C1 segment of cervical spinal cord (tissue), 14 donors: ENCODE measurements around the gene NOX4.

ENCODE experiments used
- DNase-seq, 14 donors: peaks; one replicate each; lab custom pipeline; 2025; lab: John Stamatoyannopoulos, UW

The NOX4 gene

DNA sequence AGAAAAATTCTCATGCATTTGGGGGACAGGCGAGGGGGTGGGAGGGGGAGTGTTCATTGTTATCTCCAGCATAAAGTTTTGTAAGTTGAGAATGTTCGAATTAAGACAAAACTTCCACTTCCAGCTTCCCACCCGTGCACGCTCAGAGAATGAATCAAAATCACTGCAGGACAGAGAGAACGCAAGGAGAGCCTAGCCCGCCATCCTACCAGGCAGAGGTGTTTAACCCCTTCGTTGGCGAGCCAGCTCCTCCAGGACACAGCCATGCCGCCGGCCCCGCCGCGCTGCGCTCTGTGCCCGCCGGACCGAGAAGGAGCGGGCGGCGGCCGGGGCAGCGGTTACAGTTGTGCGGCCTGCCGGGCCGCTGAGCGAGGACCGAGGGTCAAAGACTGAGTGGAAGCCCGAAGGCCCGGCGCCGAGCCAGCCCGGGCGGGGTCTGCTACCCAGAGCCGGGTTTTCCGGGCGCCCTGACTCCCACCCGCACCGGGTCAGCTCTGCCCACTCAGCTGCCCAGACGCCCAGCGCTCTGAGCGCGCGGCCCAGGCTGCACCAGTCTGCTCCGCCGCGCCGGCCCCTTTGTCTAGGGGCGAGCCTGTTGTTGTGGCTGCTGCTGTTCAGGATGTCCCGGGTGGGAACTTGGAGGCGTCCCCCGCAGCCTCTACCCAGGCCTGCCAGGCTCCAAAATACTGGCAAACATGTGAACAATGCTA lies at the start of gene NOX4:
TSS of gene NOX4 (minus strand) at position 395 of the 710 bp plus-strand sequence. CDS start at position 266, 129 bp downstream.
- DNase-seq: peak in 11 of 14 donors; percentile 21 to 55 (median 36)

DNA sequence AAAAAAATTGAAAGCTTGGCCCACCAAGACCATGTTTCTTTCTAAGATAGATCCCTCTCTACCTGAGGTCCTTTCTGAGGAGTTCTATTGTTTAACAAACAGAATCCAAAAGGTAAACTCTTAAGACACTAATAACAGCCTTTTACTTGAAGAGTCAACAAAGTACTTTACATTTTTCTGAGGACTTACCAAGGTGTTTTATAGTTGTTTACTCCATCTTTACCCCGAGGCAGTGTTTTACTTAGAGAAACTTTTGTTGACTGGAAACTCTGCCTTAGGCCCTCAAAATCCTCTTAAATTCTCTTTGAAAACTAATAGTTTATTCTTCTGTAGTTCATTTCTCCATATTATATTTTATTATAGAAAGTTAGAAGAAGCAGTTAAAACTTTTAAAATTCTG lies 49.7 kb upstream of the NOX4 start:
- no peak for DNase-seq

DNA sequence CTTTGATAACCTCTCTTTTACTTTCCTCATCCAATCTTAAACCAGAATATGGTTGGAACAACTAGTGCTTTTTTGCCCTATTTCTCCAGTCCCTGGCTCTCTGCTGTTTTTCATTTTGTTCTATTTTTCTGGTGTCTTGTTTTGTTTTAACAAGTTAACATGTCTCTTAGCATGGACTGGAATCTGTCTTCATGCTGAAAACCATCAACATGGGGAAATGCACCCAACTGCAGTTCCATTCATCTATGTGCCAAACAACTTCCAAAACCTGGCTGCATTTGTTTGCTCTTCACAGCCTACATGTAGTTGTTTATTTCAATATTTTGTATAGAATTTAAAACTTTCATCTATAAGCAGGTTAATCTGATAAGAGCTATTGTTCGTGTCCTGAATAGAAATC lies 46.8 kb upstream of the NOX4 start:
- DNase-seq: no peak

DNA sequence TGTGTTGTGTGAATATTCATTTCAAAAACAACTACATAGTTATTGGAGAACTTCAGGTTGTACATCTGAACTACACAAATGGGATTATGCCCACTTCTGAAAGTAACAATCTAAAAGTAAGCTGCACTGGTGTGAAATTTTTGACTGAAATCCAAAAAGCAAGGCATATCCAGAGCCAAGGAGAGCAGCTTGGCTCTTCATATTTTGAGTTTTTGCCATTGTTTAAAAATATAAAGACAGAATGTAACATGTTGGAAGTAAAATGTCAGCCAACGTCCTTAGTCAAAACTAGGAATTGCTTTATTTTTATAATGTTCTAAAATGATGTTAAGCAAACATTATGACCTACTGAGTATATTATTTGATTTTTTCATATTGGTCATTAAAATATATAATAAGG lies 45.8 kb upstream of the NOX4 start:
- no peak for DNase-seq

DNA sequence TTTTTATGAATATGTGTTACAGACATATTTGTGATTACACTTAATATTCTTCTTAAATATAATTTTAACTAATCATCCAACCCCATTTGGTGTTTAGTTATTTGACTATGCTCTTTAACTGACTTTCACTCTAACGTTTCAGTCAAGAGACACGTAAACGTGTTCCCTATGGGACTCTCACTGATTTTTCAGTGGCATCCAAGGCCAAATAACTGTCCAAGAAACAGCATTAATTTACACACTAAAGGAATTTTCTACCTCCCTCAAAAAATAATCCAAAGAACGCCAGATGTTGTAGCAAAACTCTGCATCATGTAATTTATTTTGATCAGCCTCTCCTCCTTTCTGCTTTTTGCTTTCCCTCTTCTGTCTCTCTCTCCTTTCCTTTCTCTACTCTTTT lies 44.0 kb upstream of the NOX4 start:
- DNase-seq: no peak

DNA sequence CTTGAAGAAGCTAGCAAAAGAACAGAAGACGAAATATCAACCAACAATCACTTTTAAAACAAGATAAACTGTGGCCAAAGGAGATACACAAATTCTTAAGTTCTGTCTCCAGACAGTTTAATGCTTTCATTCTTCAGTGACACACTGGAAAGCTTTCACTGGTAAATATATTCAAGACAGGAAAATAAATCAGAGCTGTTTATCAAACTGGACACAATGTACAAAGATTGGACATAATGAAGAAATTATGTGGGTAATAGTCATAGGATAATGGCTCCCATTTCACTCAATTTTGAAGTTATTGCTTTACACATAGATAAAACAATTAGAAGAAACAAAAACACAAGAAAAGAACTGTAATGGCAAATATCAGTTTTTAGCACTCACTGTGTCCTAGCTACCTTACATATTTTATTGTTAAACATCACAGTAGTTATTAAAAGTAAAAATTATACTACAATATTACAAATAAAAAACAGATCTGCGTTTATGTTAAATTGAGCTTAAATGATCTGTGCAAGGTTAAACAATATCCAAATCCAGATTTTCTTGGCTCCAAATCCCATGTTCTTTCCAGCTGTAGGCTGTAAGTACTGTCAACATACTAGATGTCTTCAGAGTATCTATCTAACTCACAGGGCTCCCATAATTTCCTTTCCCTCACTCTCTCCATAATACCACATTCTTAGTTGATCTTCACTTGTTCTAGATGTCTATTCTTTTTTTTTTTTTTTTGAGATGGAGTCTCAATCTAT lies 38.6 kb upstream of the NOX4 start:
- no peak for DNase-seq

DNA sequence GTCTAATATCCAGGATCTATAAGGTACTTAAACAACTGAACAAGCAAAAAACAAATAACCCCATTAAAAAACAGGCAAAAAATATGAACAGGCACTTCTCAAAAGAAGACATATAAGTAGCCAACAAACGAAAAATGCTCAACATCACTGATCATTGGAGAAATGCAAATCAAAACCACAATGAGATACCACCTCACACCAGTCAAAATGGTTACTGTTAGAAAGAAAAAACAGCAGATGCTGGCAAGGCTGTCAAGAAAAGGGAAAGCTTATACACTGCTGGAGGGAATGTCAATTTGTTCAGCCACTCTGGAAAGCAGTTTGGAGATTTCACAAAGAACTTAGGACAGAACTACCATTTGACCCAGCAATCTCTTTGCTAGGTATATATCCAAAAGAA lies 30.6 kb upstream of the NOX4 start:
- no peak for DNase-seq

DNA sequence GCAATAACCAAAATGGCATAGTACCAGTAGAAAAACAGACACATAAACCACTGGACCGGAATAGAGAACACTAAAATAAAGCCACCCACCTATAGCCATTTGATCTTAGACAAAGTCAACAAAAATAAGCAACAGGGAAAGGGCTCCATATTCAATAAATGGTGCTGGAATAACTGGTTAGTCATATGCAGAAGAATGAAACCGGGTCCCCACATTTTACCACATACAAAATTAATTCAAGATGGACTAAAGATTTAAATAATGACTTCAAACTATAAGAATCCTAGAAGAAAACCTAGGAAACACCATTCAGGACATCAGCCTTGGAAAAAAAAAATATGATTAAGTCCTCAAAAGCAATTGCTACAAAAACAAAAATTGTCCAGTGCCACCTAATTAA lies 30.1 kb upstream of the NOX4 start:
- no peak for DNase-seq

DNA sequence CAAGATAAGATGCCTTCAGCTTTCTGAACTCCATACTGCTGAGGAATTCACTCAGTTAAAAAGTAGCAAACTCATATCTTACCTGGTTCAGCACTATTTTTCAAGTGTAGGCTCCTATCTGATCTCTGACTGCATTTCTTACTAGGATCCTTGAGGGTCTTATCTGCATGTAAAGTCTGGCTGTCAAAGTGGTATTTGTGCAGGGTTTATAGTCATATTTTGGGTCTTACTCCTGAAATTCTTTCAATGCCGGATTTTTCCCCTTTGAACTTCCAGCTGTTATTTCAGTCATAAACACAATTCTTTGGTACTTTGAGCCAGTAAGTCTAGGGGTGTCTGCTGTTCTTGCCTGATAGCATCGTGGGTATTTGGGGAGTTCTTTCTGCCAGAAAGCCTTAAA lies 25.3 kb upstream of the NOX4 start:
- DNase-seq: no peak

DNA sequence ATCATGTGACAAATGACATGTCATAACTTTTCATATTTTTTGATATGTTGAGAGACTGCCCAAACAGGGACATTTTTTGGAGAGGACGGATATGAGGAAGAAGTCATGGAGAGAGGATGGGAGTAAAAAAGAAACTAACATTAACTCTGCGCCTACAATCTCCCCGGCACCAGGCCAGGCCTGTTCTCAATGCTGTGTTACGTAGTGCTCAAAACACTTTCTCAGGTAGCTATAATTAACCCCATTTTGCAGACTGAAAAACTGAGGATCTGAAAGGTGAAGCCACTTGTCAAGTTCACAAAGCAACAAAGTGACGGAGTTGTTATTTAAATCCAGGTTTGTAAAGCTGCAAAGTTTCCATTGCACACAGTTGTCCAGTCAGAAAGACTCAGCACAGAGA lies 17.4 kb upstream of the NOX4 start:
- DNase-seq: no peak

DNA sequence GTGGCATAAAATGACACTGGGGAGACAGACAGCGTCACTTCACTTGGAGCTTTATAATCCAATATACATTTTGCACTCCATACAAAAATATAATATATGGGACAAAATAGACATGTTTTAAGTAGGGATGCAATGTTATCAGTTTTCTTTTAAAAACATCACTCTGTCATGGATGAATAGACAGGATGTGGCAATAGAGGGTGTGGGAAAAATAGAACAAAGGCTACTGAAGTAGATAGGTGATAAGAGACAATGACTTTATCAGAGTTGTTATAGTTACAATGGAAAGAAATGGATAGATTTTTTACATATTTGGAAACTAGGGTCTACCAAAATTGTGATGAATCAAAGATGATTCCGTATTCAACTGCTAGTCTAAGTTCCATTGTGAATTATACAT lies 13.1 kb upstream of the NOX4 start:
- no peak for DNase-seq

DNA sequence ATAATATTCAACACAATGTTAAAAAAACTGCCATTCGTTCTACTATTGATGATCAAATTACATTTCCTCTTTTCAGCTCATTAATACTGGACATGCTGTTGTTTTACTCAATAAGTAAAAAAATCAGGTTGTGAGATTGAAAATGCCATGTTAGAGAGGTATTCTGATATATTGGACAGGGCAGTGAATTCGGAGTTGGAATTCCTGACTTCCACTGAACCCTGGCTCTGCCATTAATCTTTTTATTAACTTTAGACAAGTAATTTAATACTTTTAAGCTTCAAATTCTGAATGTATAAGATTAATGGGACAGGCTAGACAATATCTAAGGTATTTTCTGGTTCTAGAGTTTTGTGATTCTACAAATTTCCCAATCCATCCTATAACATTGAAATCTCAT lies 12.2 kb upstream of the NOX4 start:
- no peak for DNase-seq

DNA sequence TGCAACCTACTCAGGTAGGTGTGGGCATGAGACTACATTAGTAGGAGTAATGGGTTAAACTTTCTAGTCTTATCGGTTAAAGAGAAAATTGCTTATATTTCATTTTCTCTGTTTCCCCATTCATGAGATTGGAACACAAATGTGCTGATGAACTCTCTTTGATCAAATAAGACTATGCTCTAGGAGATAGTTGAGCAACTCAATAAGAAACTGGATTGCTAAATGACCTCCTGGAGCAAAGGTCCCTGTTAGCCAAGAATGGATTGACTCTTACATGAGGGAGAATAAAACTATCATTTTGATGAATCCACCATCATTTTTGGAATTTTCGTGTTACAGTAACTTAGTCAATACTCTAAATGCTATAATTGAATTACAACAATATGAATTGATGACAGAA lies 11.1 kb upstream of the NOX4 start:
- no peak for DNase-seq

DNA sequence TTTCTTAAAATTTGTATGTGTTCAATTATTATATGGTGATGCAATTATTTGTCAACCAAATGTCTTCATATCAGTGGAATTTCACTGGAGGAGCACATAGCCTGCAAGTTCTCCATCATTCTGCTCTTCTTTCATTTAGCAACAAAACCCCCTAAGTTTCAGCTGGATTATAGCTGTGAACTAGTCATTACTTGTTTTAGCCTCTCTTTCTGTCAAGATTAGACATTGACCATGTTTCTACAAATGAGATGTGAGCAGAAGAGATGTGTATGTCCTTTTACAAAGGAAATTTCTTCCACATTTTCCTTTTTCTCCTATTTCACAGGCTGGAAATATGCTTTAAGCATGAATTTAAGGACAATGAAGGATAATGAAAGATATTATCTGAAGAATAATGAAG lies 9.2 kb upstream of the NOX4 start:
- DNase-seq: no peak

DNA sequence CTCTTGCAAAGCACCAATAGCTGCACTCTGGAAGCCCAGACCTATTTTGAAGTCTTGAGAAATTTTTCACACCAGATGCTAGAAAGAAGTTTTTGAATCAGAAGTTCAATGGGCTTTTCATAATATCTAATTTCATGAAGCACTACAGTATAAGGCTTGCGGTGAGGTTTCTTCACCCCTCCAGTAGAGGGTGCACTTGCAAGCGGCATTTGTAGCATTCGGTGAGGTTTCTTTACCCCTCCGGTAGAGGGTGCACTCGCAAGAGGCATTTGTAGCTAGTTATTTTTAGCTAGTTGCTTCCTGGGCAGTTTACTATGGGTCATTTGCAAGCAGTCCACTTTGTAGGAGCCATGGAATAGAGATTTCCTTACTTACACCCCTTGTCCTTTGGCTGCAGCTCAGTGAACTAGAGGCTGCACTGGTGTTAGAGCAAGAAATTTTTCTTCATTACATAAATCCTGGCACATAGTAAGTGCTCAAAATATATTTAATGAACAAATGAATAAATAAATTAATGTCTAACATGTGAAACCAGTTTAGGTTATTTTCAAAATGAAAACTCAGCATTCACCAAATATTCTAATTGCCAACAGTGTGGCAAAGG lies 7.8 kb upstream of the NOX4 start:
- DNase-seq: no peak

DNA sequence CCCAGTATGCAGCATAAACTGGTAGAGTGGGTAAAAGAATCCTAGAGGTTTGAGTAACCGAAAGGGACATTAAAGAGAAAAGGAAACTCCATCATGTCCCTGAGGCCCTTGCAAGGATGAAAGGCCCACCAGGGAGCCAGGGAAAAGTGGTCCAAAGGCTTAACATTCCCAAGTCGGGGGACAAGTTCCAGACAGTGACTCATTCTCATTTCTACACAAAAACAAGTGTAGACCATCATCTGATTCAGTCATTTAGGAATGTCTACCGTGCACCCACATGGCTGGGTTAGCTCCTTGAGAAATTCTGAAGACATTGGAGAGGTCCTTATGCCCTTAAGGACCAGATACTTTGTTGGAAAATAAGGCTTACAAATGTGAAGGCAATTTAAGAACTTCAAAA lies 4.8 kb upstream of the NOX4 start:
- DNase-seq: no peak

DNA sequence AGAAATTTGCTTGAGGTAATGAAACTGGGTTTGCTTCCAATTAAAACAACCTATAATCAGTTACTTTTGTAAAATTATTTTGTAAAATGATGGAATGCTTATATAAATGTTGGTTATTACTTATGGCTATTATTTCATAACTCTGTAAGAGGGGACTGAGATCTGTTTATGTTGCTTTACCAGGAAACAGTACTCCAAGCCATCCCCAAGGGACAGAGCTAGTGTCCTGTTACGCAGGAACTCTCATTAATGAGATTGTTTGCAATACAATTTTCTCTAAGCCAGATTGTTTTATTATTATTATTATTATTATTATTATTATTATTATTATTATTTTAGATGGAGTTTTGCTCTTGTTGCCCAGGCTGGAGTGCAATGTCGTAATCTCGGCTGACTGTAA lies 2.3 kb upstream of the NOX4 start:
- no peak for DNase-seq

DNA sequence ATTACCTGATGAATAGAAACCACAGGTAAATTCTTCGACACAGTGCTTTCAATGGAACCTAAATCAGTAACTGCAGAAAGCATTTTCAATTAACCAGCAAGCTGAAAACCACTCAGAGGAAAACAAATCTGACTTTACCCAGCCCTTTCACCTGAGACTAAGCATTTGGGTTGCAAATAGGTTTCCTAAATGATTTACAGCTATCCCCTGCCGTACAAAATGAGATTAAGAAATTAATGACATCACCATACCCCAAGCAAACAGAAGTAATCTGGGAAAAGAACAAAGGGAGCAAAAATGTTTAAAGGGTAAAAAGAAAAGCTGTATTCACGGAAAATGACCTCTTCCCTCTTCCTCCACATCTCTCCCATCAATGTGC lies 584 bp downstream of the NOX4 start:
- DNase-seq: no peak

DNA sequence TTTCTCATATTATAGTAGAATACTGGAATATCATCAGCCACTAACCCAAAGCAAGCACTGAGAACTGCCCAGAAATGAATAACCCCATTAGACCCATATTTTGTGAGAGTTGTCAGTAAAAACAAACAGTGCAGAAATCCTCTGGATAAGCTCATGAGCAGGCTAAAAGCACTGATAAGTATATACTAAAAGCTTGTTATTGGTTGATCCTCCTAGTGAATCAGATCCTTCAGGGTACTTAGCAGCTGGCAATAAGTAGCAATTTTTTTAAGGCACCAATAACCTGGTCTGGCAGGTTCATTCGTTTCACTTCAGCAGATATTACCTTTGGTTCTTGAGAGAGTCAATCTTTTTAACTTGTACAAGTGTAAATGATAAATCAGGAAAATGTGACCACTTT lies 1.2 kb downstream of the NOX4 start:
- DNase-seq: no peak

DNA sequence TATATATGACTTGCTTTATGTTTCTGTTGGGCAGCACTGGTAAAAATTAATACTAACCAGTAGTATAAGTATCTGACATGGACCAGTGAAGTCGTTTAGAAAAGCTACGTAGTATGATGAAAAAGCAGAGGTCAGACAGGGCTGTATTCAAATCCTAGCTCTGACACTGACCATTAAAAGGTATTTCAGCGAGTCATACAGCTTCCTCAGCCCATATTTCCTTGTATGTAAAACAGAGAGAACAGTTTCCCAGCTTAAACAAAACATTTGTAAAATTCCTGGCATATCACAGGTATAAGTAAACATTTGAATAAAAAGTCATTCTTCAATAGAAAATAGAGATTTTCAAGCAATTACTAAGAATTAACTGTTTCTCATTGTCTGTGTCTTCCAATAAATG lies 4.2 kb downstream of the NOX4 start:
- DNase-seq: no peak

DNA sequence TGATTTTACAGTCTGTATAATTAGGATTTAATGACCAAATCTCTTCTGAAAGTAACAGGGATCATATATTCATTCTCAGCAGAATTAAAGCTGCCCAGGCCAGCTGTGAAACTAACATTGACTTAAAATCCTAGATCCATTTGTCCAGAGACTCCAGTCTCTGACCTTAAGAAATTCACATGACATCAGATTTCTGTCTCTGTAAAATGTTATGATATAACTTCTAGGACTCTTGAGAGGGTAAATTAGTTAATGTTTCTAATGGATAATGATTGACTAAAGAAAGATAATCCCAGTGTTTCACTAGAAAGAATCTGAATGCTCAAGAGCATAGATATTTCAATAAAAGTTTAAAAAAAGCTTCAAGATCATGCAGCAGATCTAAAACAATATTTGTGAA lies 6.3 kb downstream of the NOX4 start:
- DNase-seq: no peak

DNA sequence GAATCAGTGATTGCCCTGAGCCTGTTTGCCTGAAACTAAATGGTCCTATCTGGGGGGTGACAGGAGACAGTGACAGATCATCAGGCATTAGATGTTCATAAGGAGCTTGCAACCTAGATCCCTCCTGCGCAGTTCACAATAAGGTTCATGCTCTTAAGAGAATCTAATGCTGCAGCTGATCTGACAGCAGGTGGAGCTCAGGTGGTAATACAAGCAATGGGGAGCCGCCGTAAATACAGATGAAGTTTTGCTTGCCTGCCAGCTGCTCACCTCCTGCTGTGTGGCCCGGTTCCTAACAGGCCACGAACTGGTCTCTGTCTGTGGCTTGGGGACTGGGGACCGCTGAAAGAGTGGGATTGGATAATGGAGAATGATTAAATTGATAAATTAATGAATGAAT lies 14.0 kb downstream of the NOX4 start:
- DNase-seq: no peak

DNA sequence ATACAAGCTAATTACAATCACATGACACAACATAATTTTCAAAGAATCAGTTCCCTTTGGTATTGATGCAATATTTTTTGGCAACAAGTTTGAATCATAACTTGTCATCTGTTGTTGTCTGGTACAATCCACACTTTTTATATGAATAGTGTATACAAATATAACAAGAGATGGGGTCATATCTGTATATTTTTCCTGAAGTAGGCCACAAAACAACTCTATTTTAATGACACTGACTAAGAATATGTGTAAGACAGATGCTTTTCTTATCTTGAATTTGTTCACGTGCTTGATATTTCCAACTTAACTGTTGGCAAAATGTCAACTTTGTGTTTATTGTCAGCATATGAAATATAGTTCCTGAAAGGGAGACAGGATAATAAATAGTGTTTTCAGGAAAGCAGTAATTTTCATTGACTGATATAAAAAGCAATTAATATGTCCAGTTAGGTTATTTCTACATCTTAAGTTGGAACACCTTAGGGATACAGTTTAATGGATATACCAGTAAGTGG lies 27.9 kb downstream of the NOX4 start:
- DNase-seq: no peak
